ENCODE measurements around the gene CRYGB. TPM values are rescaled to one million over a fixed set of nuclear protein-coding genes. Genes with fewer than 3 reads are reported as not detected.

CRYGB gene
- total RNA-seq, 1 experiment from 2014 or later = not detected

DNA sequence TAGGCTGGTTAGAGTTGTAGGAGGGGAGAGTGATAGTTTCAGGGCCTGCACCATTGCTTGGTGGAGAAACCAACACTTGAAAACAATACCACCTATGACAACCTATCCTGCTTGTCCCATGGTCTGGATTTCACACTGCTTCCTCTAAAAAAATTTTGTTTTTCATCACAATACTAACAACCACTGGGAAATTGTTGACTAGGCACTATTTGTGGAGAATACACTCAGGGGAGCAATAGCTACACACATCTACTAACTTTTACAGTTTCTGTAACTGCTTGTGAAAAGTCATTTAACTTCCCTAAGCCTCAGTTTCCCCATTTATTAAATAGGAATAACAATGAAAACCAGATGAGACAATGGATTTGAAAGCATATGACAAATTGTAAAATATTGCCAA, 4.1 kb upstream of the CRYGB start:
- no TSS peak for BruUV-seq (replicated peaks)
- ChIA-PET CTCF (no interaction called here), POLR2A (no interaction called here)

DNA sequence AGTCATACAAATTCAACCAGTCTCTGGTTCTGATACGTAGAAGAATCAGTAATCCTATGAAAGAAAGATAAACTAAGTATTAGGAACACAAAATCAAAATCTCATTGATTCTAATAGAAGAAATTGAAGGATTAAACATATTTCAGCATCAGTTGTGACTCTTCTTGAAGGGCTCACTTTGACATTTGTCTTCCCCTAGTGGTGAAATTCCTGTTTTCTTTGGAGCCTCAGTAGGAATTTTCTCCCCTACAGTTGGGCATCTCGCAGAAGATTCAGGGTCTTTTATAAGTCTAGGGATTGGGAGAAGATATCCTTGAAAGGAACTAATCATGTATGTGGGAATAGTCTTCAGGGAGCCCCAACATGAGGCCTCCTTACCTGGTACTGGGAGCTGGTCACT, 2.8 kb upstream of the CRYGB start:
- intact Hi-C loops (cut with micrococcal nuclease; ENCODE audit: unreplicated experiment) (no loop called here), in situ Hi-C loops (cut with HindIII; ENCODE audit: low pct_unique_long_range_greater_than_20kb, low sequenced_read_pairs) (no loop called here)
- no peaks in the 10 kb centered on the region for H3K27me3 ChIP-seq (ENCODE audit: control insufficient read depth, insufficient read depth, low read length)
- H3K36me3 ChIP-seq (ENCODE audit: control insufficient read depth, insufficient read depth, low read length) = no peaks in the 10 kb centered on the region
- BruUV-seq (replicated peaks) = no TSS peak
- TF ChIP-seq, protein P1, sequence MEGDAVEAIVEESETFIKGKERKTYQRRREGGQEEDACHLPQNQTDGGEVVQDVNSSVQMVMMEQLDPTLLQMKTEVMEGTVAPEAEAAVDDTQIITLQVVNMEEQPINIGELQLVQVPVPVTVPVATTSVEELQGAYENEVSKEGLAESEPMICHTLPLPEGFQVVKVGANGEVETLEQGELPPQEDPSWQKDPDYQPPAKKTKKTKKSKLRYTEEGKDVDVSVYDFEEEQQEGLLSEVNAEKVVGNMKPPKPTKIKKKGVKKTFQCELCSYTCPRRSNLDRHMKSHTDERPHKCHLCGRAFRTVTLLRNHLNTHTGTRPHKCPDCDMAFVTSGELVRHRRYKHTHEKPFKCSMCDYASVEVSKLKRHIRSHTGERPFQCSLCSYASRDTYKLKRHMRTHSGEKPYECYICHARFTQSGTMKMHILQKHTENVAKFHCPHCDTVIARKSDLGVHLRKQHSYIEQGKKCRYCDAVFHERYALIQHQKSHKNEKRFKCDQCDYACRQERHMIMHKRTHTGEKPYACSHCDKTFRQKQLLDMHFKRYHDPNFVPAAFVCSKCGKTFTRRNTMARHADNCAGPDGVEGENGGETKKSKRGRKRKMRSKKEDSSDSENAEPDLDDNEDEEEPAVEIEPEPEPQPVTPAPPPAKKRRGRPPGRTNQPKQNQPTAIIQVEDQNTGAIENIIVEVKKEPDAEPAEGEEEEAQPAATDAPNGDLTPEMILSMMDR (IDR thresholded peaks at IDR 0.05) = no peak; the same call in 1 of the 2 replicates
- TF ChIP-seq, protein P2, sequence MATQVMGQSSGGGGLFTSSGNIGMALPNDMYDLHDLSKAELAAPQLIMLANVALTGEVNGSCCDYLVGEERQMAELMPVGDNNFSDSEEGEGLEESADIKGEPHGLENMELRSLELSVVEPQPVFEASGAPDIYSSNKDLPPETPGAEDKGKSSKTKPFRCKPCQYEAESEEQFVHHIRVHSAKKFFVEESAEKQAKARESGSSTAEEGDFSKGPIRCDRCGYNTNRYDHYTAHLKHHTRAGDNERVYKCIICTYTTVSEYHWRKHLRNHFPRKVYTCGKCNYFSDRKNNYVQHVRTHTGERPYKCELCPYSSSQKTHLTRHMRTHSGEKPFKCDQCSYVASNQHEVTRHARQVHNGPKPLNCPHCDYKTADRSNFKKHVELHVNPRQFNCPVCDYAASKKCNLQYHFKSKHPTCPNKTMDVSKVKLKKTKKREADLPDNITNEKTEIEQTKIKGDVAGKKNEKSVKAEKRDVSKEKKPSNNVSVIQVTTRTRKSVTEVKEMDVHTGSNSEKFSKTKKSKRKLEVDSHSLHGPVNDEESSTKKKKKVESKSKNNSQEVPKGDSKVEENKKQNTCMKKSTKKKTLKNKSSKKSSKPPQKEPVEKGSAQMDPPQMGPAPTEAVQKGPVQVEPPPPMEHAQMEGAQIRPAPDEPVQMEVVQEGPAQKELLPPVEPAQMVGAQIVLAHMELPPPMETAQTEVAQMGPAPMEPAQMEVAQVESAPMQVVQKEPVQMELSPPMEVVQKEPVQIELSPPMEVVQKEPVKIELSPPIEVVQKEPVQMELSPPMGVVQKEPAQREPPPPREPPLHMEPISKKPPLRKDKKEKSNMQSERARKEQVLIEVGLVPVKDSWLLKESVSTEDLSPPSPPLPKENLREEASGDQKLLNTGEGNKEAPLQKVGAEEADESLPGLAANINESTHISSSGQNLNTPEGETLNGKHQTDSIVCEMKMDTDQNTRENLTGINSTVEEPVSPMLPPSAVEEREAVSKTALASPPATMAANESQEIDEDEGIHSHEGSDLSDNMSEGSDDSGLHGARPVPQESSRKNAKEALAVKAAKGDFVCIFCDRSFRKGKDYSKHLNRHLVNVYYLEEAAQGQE (IDR thresholded peaks at IDR 0.05; ENCODE audit: insufficient read depth in 1 of 2, low read depth in 2 of 2, low read length in 1 of 2) = no peak
- no peak for TF ChIP-seq SIN3A (IDR thresholded peaks at IDR 0.05; ENCODE audit: borderline replicate concordance, insufficient read depth, low read depth, low read length)
- no peak for TF ChIP-seq TCF7L2 (IDR thresholded peaks at IDR 0.05; ENCODE audit: low read depth, low read length)
- no peak for TF ChIP-seq POLR2AphosphoS5 (IDR thresholded peaks at IDR 0.05; ENCODE audit: low read depth, low read length)
- H3K9me3 ChIP-seq (ENCODE audit: control insufficient read depth, insufficient read depth, low read depth, low read length) = no peaks in the 10 kb centered on the region
- DNase-seq (ENCODE audit: low read depth, low spot score) = no peak
- H3K4me1 ChIP-seq (ENCODE audit: control insufficient read depth, insufficient read depth, low read length) = no peaks in the 10 kb centered on the region
- no peak overlapping the region for H3K4me3 ChIP-seq (ENCODE audit: low read depth in 2 of 2, low read length in 2 of 2)
- POLR2A ChIA-PET = no interaction called here
- no peak overlapping the region for H3K27ac ChIP-seq (ENCODE audit: low read length)
- CTCF ChIA-PET = no interaction called here
- no peak for ATAC-seq

More for the DNA sequence above, 4.1 kb upstream of the CRYGB start:
- no peak for ATAC-seq
- TF ChIP-seq TCF7L2 (IDR thresholded peaks at IDR 0.05; ENCODE audit: low read depth, low read length) = no peak
- TF ChIP-seq, protein P1 (IDR thresholded peaks at IDR 0.05) = no peak
- TF ChIP-seq, protein P2 (IDR thresholded peaks at IDR 0.05; ENCODE audit: insufficient read depth in 1 of 2, low read depth in 2 of 2, low read length in 1 of 2) = no peak
- TF ChIP-seq SIN3A (IDR thresholded peaks at IDR 0.05; ENCODE audit: borderline replicate concordance, insufficient read depth, low read depth, low read length) = no peak
- TF ChIP-seq POLR2AphosphoS5 (IDR thresholded peaks at IDR 0.05; ENCODE audit: low read depth, low read length) = no peak
- H3K9me3 ChIP-seq (ENCODE audit: control insufficient read depth, insufficient read depth, low read depth, low read length) = no peaks in the 10 kb centered on the region
- intact Hi-C loops (cut with micrococcal nuclease; ENCODE audit: unreplicated experiment) (no loop called here), in situ Hi-C loops (cut with HindIII; ENCODE audit: low pct_unique_long_range_greater_than_20kb, low sequenced_read_pairs) (no loop called here)
- no peaks in the 10 kb centered on the region for H3K27me3 ChIP-seq (ENCODE audit: control insufficient read depth, insufficient read depth, low read length)
- H3K27ac ChIP-seq (ENCODE audit: low read length) = no peak overlapping the region
- H3K4me1 ChIP-seq (ENCODE audit: control insufficient read depth, insufficient read depth, low read length) = no peaks in the 10 kb centered on the region
- H3K36me3 ChIP-seq (ENCODE audit: control insufficient read depth, insufficient read depth, low read length) = no peaks in the 10 kb centered on the region
- DNase-seq (ENCODE audit: low read depth, low spot score) = no peak
- H3K4me3 ChIP-seq (ENCODE audit: low read depth in 2 of 2, low read length in 2 of 2) = no peak overlapping the region

Measured in Panc1 (cell line).